ENCODE results near the gene FRMPD2. TPM values are rescaled to one million over a fixed set of nuclear protein-coding genes. Genes with fewer than 3 reads are reported as not detected.
"Not testable (repeated sequence)": the region's sequence is repeated elsewhere in the genome, so short reads cannot be mapped to it uniquely, and the experiment has no call there.

FRMPD2 gene
- total RNA-seq, 2 experiments from 2014 or later, result not detected

DNA sequence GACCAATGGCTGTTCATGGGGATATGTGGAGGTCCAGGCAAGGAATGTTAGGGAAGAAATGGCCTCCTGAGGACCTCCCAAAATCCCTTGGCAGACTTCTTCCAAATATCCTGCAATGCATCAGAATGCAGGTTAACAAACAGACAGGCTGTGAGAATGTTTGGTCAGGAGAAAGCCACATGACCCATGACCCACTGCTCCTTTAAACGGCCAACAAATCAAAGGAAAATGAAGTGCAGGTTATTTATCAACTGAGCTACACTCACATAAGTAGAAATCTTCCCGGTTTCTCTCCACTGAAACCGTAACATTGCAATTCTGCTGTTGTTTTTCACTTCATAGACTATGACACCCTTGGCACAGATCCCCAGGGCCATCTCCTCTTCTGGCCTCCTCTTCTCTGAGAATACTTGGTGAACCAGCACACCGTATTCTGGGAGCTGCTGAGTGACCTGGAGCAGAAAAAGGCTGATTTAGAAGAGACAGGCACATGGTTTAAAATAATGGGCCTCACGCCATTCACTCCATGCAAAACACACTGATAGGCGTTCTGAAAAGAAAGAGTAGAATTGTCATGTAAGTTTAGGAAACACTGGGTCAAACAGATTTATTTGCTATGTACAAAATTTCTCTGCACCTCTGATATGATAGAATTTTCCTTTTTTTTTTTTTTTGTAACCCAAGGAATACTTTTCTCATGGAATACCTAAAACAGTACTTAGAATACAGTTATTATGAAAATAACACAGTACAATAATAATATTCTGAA lies 67.8 kb downstream of the FRMPD2 start:
- Mint-ChIP-seq H3K27ac (no peak overlapping the region), H3K9me3 (no peaks in the 10 kb centered on the region), H3K27me3 (ENCODE audit: low read depth) (no peaks in the 10 kb centered on the region), H3K36me3 (ENCODE audit: low read depth) (no peaks in the 10 kb centered on the region), H3K4me3 (no peak overlapping the region), H3K4me1 (ENCODE audit: low read depth) (no peaks in the 10 kb centered on the region)
- CTCF ChIA-PET, result no interaction called here
- no peak for DNase-seq
- intact Hi-C loops (cut with micrococcal nuclease), result no loop called here

DNA sequence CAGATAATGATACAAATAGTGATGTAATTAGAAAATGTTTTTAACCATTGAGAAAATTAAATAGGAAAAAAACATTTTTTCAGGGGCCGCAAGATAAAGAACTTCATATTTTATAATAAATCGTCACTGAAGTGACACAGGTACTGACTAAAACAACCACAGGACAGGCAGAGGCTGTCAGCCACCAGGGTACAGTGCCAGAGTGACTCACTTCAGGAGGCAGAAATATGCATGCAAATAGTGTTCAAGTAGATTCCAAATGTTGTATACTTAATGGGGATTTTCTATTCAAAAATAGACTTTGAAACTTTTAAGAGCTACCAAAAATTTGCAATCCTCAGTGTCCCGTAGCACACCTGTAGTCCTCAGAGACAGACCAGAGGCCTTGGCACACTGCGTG lies 68.6 kb downstream of the FRMPD2 start:
- H3K27ac Mint-ChIP-seq, result no peak overlapping the region

DNA sequence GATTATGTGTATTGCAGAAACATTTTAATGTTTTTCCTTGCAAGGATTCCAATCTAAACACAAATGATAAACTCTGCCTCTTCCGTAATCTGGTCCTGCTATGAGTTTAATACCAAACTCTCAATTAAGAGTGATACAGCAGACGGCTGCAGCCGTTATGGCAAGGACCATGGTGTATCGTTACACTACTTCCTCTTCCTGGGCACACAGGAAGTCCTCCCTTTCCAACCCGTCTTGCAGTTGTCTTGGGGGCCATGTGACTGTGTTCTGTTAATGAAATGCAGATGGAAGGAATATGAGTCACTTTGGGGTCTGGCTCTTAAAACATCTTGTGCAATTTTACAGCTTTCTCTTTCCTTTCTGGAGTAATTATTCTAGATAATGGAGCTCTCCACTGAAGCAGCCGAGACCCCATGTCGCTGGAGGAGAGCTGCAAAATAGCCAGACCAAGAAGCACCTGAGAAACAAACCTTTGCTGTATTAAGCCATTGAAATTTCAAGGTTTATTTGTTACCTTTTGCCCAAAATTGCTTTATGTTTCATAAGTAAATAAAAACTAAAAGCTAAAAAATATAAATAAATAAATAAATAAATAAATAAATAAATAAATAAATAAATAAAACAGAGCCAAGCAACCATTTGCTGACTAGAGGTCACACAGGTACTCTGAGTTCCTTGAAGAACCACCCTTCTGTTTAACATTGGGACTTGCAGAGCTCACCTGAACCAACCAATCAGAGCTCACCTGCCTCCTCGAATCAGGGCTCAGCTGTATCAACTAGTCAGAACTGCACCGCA lies 74.7 kb downstream of the FRMPD2 start:
- Mint-ChIP-seq H3K9me3 (no peaks in the 10 kb centered on the region), H3K27ac (no peak overlapping the region), H3K27me3 (ENCODE audit: low read depth) (no peaks in the 10 kb centered on the region), H3K4me1 (ENCODE audit: low read depth) (peaks cover 3% of the 10 kb centered on the region), H3K36me3 (ENCODE audit: low read depth) (no peaks in the 10 kb centered on the region), H3K4me3 (no peak overlapping the region)
- no peak for DNase-seq
- CTCF ChIA-PET, result no interaction called here
- intact Hi-C loops (cut with micrococcal nuclease), result no loop called here

More for the DNA sequence above, 68.6 kb downstream of the FRMPD2 start:
- H3K36me3 Mint-ChIP-seq (ENCODE audit: low read depth), result no peaks in the 10 kb centered on the region
- CTCF ChIA-PET, result no interaction called here
- no peaks in the 10 kb centered on the region for H3K4me1 Mint-ChIP-seq (ENCODE audit: low read depth)
- no peak overlapping the region for H3K4me3 Mint-ChIP-seq
- DNase-seq, result no peak
- no peaks in the 10 kb centered on the region for H3K27me3 Mint-ChIP-seq (ENCODE audit: low read depth)
- intact Hi-C loops (cut with micrococcal nuclease), result no loop called here
- H3K9me3 Mint-ChIP-seq, result no peaks in the 10 kb centered on the region

DNA sequence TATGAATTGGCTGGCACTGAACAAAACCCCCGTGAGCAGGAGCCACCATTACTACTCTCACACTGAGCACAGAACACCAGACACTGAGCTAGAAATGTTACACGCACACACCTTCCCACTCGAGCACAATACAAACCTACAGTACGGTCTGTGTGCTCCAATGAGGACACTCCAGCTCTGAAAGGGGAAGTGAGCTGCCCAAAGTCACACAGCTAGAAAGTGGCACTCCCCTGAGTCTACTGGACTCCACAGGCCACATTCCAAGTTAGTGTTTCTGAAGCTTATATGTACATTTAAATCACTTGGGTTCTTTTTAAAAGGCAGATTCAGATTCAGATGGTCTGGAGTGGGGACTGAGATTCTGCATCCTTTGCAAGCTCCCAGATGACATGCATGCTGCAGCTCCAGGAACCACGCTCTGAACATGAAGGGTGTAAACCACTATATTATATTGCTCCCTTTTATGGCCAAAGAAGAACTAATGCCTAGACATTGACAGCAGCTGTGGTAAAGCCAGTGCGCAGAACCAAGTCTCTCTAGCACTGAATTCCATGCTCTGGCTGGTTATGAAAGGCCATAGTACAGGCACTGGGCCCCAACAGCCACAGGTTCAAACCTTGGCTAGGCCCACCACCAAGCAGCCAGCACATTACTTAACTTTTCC lies 77.1 kb downstream of the FRMPD2 start:
- H3K27ac Mint-ChIP-seq, result no peak overlapping the region

DNA sequence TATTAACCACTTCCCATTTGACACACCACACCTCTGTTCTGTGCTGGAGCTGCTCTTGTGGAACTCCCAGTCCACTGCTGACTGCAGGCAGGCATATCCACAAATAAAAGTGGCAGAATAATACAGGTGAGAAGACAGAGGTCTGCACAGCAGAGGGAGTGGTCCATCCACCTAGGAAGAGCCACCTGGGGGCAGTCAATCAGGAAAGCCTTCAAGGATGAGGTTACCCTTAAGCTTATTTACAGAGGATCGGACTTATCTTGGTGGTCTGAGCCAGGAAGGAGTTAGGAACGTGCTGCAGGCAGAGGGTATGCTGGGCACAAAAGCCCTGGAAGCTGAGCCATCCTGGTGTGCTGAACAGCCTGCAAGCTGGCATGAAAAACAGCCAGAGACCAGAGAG lies 78.7 kb downstream of the FRMPD2 start:
- Mint-ChIP-seq H3K9me3 (no peaks in the 10 kb centered on the region), H3K27ac (no peak overlapping the region), H3K4me3 (no peak overlapping the region), H3K36me3 (ENCODE audit: low read depth) (no peaks in the 10 kb centered on the region), H3K4me1 (ENCODE audit: low read depth) (peaks cover 3% of the 10 kb centered on the region), H3K27me3 (ENCODE audit: low read depth) (no peaks in the 10 kb centered on the region)
- CTCF ChIA-PET, result no interaction called here
- intact Hi-C loops (cut with micrococcal nuclease), result no loop called here
- no peak for DNase-seq

More for the DNA sequence above, 77.1 kb downstream of the FRMPD2 start:
- no peak for DNase-seq
- CTCF ChIA-PET, result interaction anchor here (1.1 kb wide), 1 partner anchor 164 kb away, joined by 3 read pairs; no protein-coding TSS in a partner anchor
- intact Hi-C loops (cut with micrococcal nuclease), result no loop called here
- no peaks in the 10 kb centered on the region for H3K27me3 Mint-ChIP-seq (ENCODE audit: low read depth)
- H3K9me3 Mint-ChIP-seq, result no peaks in the 10 kb centered on the region
- H3K36me3 Mint-ChIP-seq (ENCODE audit: low read depth), result no peaks in the 10 kb centered on the region
- H3K4me1 Mint-ChIP-seq (ENCODE audit: low read depth), result peaks cover 3% of the 10 kb centered on the region
- H3K4me3 Mint-ChIP-seq, result no peak overlapping the region

DNA sequence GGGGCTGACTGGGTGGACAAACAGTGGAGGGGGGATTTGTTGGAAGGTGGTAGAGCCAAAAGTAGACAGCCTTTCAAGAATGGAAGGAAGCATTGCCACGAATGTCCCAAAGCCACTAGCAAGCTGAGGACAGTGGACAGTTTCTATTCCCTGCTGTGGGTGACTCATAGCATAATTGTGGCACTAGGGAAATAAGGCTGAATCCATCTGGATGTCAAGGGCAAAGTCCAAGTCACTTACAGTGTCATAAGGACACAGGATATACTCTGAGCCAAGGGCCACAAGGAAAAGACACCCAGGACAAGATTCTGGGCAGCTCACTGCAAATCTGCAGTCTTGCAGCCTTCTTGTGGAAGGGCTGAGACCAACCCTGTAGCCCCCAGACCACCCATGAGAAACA lies 79.7 kb downstream of the FRMPD2 start:
- Mint-ChIP-seq H3K4me3 (no peak overlapping the region), H3K27ac (no peak overlapping the region), H3K9me3 (no peaks in the 10 kb centered on the region), H3K36me3 (ENCODE audit: low read depth) (no peaks in the 10 kb centered on the region), H3K4me1 (ENCODE audit: low read depth) (peaks cover 3% of the 10 kb centered on the region), H3K27me3 (ENCODE audit: low read depth) (no peaks in the 10 kb centered on the region)
- intact Hi-C loops (cut with micrococcal nuclease), result no loop called here
- DNase-seq, result no peak
- CTCF ChIA-PET, result no interaction called here

DNA sequence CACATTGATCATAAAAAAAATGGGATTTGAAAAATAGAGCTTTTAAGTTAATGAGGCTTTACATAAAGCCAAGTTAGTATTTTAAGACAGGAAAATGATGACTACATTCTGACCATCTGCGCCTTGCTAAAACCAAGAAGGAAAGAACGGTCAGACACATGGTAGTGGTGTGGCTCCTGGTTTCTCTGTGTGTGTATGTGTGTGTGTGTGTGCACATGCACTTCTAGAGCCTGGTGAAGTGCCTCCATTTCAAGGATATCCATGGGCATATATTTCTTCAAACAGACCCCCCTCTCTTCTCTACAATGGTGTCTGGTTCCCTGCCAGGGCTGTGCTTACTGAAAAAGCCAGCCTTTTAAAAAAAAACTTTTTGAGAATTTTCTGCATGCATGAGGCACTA lies 80.9 kb downstream of the FRMPD2 start:
- DNase-seq, result no peak
- intact Hi-C loops (cut with micrococcal nuclease), result no loop called here
- CTCF ChIA-PET, result no interaction called here
- Mint-ChIP-seq H3K27me3 (ENCODE audit: low read depth) (no peaks in the 10 kb centered on the region), H3K4me3 (no peak overlapping the region), H3K9me3 (no peaks in the 10 kb centered on the region), H3K4me1 (ENCODE audit: low read depth) (no peaks in the 10 kb centered on the region), H3K27ac (no peak overlapping the region), H3K36me3 (ENCODE audit: low read depth) (no peaks in the 10 kb centered on the region)

DNA sequence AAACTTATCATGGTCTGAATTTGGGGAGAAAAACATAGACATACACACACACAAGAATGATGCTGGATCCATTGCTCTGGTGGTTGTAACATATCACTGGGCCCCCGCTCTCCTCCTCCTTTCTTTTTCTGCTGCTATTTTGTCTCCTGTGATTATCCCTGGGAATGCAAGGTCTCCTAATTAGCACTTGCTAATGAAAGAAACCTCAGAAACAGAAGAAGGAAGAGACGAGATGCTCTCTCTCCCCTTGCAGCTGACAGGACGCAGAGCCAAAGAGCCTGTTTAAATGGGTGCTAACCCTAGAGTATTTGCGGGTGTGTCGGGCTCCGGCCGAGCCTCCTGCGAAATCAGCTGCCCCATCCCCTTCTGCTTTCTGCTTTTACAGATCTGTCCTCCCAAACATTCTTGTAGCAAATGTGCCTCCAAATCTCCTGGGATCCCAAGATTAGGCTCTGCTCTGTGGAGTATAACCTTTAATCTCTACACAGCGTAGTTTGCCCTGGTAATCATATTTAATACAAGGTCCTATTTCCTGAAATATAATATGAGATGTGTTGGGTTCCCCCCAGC lies 81.5 kb downstream of the FRMPD2 start:
- Mint-ChIP-seq H3K9me3 (no peaks in the 10 kb centered on the region), H3K27ac (no peak overlapping the region), H3K4me1 (ENCODE audit: low read depth) (no peaks in the 10 kb centered on the region), H3K27me3 (ENCODE audit: low read depth) (no peaks in the 10 kb centered on the region), H3K4me3 (no peak overlapping the region), H3K36me3 (ENCODE audit: low read depth) (no peaks in the 10 kb centered on the region)
- intact Hi-C loops (cut with micrococcal nuclease), result no loop called here
- CTCF ChIA-PET, result no interaction called here
- no peak for DNase-seq

DNA sequence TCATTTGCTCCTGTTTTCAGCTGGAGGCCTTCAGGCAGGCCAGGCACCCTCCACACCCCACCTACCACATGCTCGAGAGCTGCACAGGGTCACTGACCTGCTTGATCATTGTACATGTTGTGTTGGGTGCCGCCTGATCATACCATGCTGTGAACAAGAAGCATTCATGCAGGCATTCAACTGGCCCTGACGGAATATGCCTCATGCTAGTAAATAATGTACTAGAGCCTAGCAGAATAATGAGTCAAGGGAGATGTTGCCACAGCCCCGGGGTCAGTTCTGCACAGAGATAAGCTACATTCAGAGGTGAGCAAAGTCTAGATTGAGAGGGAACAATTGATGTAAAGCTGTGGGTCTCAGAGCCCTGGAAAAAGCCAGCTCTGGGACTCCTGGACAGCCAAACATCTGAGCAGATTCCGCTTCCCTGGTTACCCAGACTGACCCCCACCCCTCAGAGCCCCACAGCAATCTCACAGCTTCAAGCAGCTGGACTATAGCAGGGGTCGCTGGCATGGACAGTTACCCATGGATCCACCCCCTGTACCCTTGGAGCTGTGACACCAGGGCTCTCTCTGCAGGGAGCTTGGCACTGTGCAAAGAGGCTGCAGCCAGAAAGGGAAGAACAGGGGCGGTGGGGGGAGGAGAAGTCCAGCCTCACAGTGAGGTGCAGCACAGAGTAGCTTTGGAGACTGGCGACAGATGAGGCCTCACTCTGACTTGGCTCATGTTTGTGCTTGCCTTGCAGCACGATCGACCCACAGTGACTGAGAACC lies 86.6 kb downstream of the FRMPD2 start:
- Mint-ChIP-seq H3K27me3 (ENCODE audit: low read depth) (no peaks in the 10 kb centered on the region), H3K9me3 (no peaks in the 10 kb centered on the region), H3K4me1 (ENCODE audit: low read depth) (no peaks in the 10 kb centered on the region), H3K27ac (no peak overlapping the region), H3K4me3 (no peak overlapping the region), H3K36me3 (ENCODE audit: low read depth) (no peaks in the 10 kb centered on the region)
- intact Hi-C loops (cut with micrococcal nuclease), result no loop called here
- DNase-seq, result no peak
- CTCF ChIA-PET, result no interaction called here

DNA sequence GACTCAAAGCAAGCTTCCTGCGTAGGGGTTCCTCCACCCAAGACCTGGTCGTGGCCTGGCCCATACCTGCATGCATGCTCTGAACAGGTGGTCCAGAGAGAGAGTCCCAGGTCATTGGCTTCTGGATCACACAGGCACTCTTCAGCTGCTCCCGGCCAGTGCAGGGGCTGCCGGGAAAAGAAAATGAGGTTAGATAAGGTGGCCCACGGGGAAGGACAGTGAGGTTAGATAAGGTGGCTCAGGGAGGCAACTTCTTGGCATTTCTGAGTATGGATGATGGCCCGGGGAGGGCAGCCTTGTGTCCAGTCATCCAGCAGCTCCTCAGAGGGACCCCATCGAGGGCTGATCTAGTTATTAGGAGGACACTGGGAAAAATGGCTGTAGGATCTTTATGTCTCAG lies 87.4 kb downstream of the FRMPD2 start:
- no peaks in the 10 kb centered on the region for H3K36me3 Mint-ChIP-seq (ENCODE audit: low read depth)
- no peak overlapping the region for H3K27ac Mint-ChIP-seq
- intact Hi-C loops (cut with micrococcal nuclease), result no loop called here
- DNase-seq, result no peak
- H3K9me3 Mint-ChIP-seq, result no peaks in the 10 kb centered on the region
- no peaks in the 10 kb centered on the region for H3K27me3 Mint-ChIP-seq (ENCODE audit: low read depth)
- CTCF ChIA-PET, result no interaction called here
- H3K4me1 Mint-ChIP-seq (ENCODE audit: low read depth), result no peaks in the 10 kb centered on the region
- no peak overlapping the region for H3K4me3 Mint-ChIP-seq

DNA sequence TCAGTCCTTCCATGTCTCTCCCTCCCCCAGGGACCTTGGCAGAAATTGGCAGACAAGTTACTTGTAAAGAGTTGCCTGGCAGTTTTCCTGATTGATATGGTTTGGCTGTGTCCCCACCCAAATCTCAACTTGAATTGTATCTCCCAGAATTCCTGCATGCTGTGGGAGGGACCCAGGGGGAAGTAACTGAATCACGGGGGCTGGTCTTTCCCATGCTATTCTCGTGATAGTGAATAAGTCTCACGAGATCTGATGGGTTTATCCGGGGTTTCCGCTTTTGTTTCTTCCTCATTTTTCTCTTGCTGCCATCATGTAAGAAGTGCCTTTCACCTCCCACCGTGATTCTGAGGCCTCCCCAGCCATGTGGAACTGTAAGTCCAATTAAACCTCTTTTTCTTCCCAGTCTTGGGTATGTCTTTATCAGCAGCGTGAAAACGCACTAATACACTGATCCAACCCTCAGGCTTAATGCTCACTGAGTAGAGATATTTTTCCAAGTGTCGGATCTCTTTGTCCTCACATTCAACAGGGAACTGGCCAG lies 88.2 kb downstream of the FRMPD2 start:
- H3K27me3 Mint-ChIP-seq (ENCODE audit: low read depth); H3K36me3 Mint-ChIP-seq (ENCODE audit: low read depth); DNase-seq; H3K4me1 Mint-ChIP-seq (ENCODE audit: low read depth); intact Hi-C loops (cut with micrococcal nuclease); H3K4me3 Mint-ChIP-seq; H3K9me3 Mint-ChIP-seq; H3K27ac Mint-ChIP-seq; CTCF ChIA-PET: not testable (repeated sequence)

DNA sequence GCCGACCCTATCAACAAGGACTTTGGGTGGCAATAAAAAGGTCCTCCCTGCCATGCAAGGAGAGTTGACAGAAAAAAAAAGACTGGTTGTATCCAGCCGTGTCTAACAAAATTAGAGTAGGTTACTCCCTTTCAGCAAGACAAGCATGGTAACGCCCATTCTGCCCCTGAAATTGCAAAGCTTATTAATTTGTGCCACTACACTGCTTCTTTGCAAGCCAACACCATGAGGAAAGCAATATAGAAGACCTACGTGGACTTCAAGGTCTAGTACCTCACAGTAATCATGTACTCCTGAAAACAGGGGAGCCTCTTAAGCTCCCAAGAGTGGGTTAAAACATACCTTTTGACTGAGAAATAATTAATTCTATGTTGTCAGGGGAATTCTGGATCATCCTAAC lies 90.3 kb downstream of the FRMPD2 start:
- Mint-ChIP-seq H3K27me3 (ENCODE audit: low read depth) (no peaks in the 10 kb centered on the region), H3K4me3 (no peak overlapping the region), H3K9me3 (no peaks in the 10 kb centered on the region), H3K4me1 (ENCODE audit: low read depth) (no peaks in the 10 kb centered on the region), H3K27ac (no peak overlapping the region), H3K36me3 (ENCODE audit: low read depth) (no peaks in the 10 kb centered on the region)
- no peak for DNase-seq
- intact Hi-C loops (cut with micrococcal nuclease), result no loop called here
- CTCF ChIA-PET, result no interaction called here

All from activated naive CD4-positive, alpha-beta T cell treated with anti-CD3 and anti-CD28 coated beads for 36 hours (primary cell).